H1 (cell line): ENCODE results near the gene NDUFA7. TPM values are rescaled to one million over a fixed set of nuclear protein-coding genes. Genes with fewer than 3 reads are reported as not detected.

Experiments used
- CTCF ChIA-PET: fragments of 300-600 bp; sonication (Branson Sonifier 250); formaldehyde crosslinking; loops from one replicate; lab custom pipeline; 2021; ENCODE audit not compliant: partially characterized antibody; lab: Charles Lee
- POLR2A ChIA-PET: fragments of 300-600 bp; sonication (Branson Sonifier 250); formaldehyde crosslinking; loops from one replicate; lab custom pipeline; 2021; ENCODE audit warnings: inconsistent platforms; ENCODE audit not compliant: partially characterized antibody; lab: Charles Lee
- DNase-seq, 2 experiments: peaks; one replicate each; pipeline versions ENCODE4 v3.0.0 to v3.0.0-alpha.2; 2010 to 2022; ENCODE audit warnings: low spot score in 2 of 2, low read depth in 1 of 2, mixed read lengths in 1 of 2
- FAIRE-seq: peaks from 2 replicates; lab custom pipeline; 2011; peaks lifted over from hg19 to GRCh38; lab: Jason Lieb, UNC
- H2AFZ ChIP-seq: 2 replicates; pipeline ENCODE4 v1.8.1; 2012; ENCODE audit warnings: low read length, inconsistent platforms
- H2AK5ac ChIP-seq: 2 replicates; pipeline ENCODE4 v1.6.1; 2013; ENCODE audit warnings: low read depth, low read length
- H2BK120ac ChIP-seq: replicated peaks from 2 replicates; pipeline ENCODE3; 2013; ENCODE audit warnings: low read depth, low read length, inconsistent platforms
- H2BK12ac ChIP-seq: 2 replicates; pipeline ENCODE4 v1.6.1; 2013; ENCODE audit warnings: low read depth, low read length
- H2BK15ac ChIP-seq: 2 replicates; pipeline ENCODE4 v1.6.1; 2013; ENCODE audit warnings: low read length
- H2BK20ac ChIP-seq: 2 replicates; pipeline ENCODE4 v1.6.1; 2013; ENCODE audit warnings: low read length
- H2BK5ac ChIP-seq: 2 replicates; pipeline ENCODE4 v1.6.1; 2013; ENCODE audit warnings: low read depth, low read length
- H3K14ac ChIP-seq: 2 replicates; pipeline ENCODE4 v1.6.1; 2013; ENCODE audit warnings: inconsistent platforms; ENCODE audit not compliant: insufficient read length
- H3K18ac ChIP-seq: 2 replicates; pipeline ENCODE4 v1.6.1; 2013; ENCODE audit warnings: low read length; ENCODE audit errors: extremely low read depth
- H3K23ac ChIP-seq: 2 replicates; pipeline ENCODE4 v1.6.1; 2013; ENCODE audit warnings: inconsistent platforms; ENCODE audit not compliant: insufficient read length
- H3K23me2 ChIP-seq: 2 replicates; pipeline ENCODE4 v1.6.1; 2013; ENCODE audit warnings: low read depth, low read length
- H3K27ac ChIP-seq: 2 replicates; pipeline ENCODE4 v1.6.1; 2011; ENCODE audit warnings: low read depth, low read length, inconsistent platforms
- H3K27me3 ChIP-seq, 4 experiments: replicated peaks in 1 of 4; 1 replicate in 1 of 4; 2 replicates in 3 of 4; pipeline versions ENCODE4 v1.6.1 to v1.8.1; 2011 to 2013; ENCODE audit warnings: low read length in 3 of 4, mild to moderate bottlenecking in 3 of 4, inconsistent platforms in 2 of 4, mixed read lengths in 2 of 4, moderate library complexity in 1 of 4; ENCODE audit not compliant: control insufficient read depth in 3 of 4, insufficient read depth in 3 of 4; ENCODE audit errors: extremely low read depth in 1 of 4
- H3K36me3 ChIP-seq, 4 experiments: 2 replicates each; pipeline versions ENCODE4 v1.6.1 to v1.8.1; 2011 to 2013; ENCODE audit warnings: mild to moderate bottlenecking in 4 of 4, low read length in 3 of 4, moderate library complexity in 2 of 4, control low read depth in 1 of 4, inconsistent platforms in 1 of 4; ENCODE audit not compliant: insufficient read depth in 4 of 4, control insufficient read depth in 2 of 4
- H3K4ac ChIP-seq: replicated peaks from 2 replicates; pipeline ENCODE3; 2013; ENCODE audit warnings: low read length, low read depth, mixed read lengths, inconsistent platforms; ENCODE audit not compliant: insufficient read length
- H3K4me1 ChIP-seq, 4 experiments: replicated peaks in 1 of 4; 1 replicate in 1 of 4; 2 replicates in 3 of 4; pipeline versions ENCODE4 v1.6.1 to v1.8.1; 2011 to 2013; ENCODE audit warnings: low read length in 3 of 4, inconsistent platforms in 2 of 4, mixed read lengths in 1 of 4; ENCODE audit not compliant: insufficient read depth in 4 of 4, control insufficient read depth in 3 of 4
- H3K4me2 ChIP-seq, 2 experiments: 2 replicates each; pipeline versions ENCODE4 v1.6.1 to v1.8.1; 2011 to 2013; ENCODE audit warnings: low read depth in 2 of 2, low read length in 2 of 2, control low read depth in 1 of 2, inconsistent platforms in 1 of 2, mild to moderate bottlenecking in 1 of 2; ENCODE audit not compliant: insufficient read depth in 1 of 2
- H3K4me3 ChIP-seq, 4 experiments: fragments of 200-600, 300-600 bp in 1 of 4; sonication (generic), shearing (Covaris generic), sonication (Bioruptor Twin) in 1 of 4; 2 replicates each; pipeline versions ENCODE4 v1.5.1 to v1.8.1; 2011 to 2016; ENCODE audit warnings: low read length in 4 of 4, low read depth in 3 of 4, control low read depth in 2 of 4, inconsistent platforms in 2 of 4, mild to moderate bottlenecking in 2 of 4, mixed read lengths in 1 of 4, moderate library complexity in 1 of 4; ENCODE audit not compliant: insufficient read depth in 2 of 4; ENCODE audit errors: extremely low read depth in 1 of 4
- H3K56ac ChIP-seq: replicated peaks from 2 replicates; pipeline ENCODE3; 2013; ENCODE audit warnings: low read depth, mild to moderate bottlenecking, mixed read lengths, low read length, inconsistent platforms; ENCODE audit not compliant: insufficient read length
- H3K79me1 ChIP-seq: 2 replicates; pipeline ENCODE4 v1.6.1; 2013; ENCODE audit warnings: low read depth, low read length, control low read depth
- H3K79me2 ChIP-seq, 2 experiments: 2 replicates each; pipeline versions ENCODE4 v1.6.1 to v1.8.1; 2012 to 2013; ENCODE audit warnings: low read length in 2 of 2, mild to moderate bottlenecking in 2 of 2, inconsistent platforms in 1 of 2; ENCODE audit not compliant: insufficient read depth in 2 of 2, control insufficient read depth in 1 of 2
- H3K9ac ChIP-seq, 4 experiments: replicated peaks in 1 of 4; 1 replicate in 1 of 4; 2 replicates in 3 of 4; pipeline versions ENCODE4 v1.6.1 to v1.8.1; 2011 to 2013; ENCODE audit warnings: low read depth in 3 of 4, low read length in 3 of 4, control low read depth in 2 of 4, mild to moderate bottlenecking in 2 of 4, moderate library complexity in 2 of 4, inconsistent platforms in 1 of 4; ENCODE audit errors: extremely low read depth in 1 of 4
- H3K9me3 ChIP-seq, 2 experiments: 2 replicates each; pipeline versions ENCODE4 v1.6.1 to v1.8.1; 2012 to 2013; ENCODE audit warnings: mild to moderate bottlenecking in 2 of 2, moderate library complexity in 2 of 2, control low read depth in 1 of 2, inconsistent platforms in 1 of 2, low read depth in 1 of 2, low read length in 1 of 2, mixed read lengths in 1 of 2; ENCODE audit not compliant: insufficient read depth in 2 of 2
- H4K20me1 ChIP-seq, 2 experiments: replicated peaks in 1 of 2; 2 replicates each; pipeline versions ENCODE3 to v1.8.1; 2011 to 2013; ENCODE audit warnings: inconsistent platforms in 2 of 2, low read length in 2 of 2, mild to moderate bottlenecking in 1 of 2; ENCODE audit not compliant: insufficient read depth in 2 of 2, control insufficient read depth in 1 of 2
- H4K5ac ChIP-seq: 2 replicates; pipeline ENCODE4 v1.6.1; 2013; ENCODE audit warnings: low read length, low read depth, mixed read lengths, inconsistent platforms; ENCODE audit not compliant: insufficient read length
- H4K8ac ChIP-seq: 2 replicates; pipeline ENCODE4 v1.8.0; 2013; ENCODE audit warnings: mild to moderate bottlenecking, moderate library complexity, low read length, inconsistent platforms; ENCODE audit not compliant: insufficient read depth; ENCODE audit errors: extremely low read depth
- H4K91ac ChIP-seq: replicated peaks from 2 replicates; pipeline ENCODE3; 2013; ENCODE audit warnings: low read length, mixed read lengths, inconsistent platforms; ENCODE audit not compliant: insufficient read length
- CEBPB ChIP-seq: IDR thresholded peaks from 2 replicates; pipeline ENCODE4 v1.6.1; 2012; ENCODE audit warnings: low read depth, low read length
- EGR1 ChIP-seq: IDR thresholded peaks from 2 replicates; pipeline ENCODE4 v1.6.1; 2011; ENCODE audit warnings: low read depth, low read length, borderline replicate concordance
- FOSL1 ChIP-seq: IDR thresholded peaks from 2 replicates; pipeline ENCODE4 v1.6.1; 2011; ENCODE audit warnings: mild to moderate bottlenecking, low read depth, low read length, moderate library complexity; ENCODE audit not compliant: insufficient read depth
- HDAC2 ChIP-seq, 2 experiments: fragments of 300-600 bp in 1 of 2; sonication (generic) in 1 of 2; IDR thresholded peaks; 2 replicates each; pipeline ENCODE4 v1.6.1; 2011 to 2012; ENCODE audit warnings: low read depth in 2 of 2, low read length in 2 of 2, mild to moderate bottlenecking in 2 of 2, moderate library complexity in 2 of 2, borderline replicate concordance in 1 of 2, inconsistent platforms in 1 of 2
- KDM1A ChIP-seq: fragments of 200-600, 300-600 bp; sonication (generic); IDR thresholded peaks from 2 replicates; pipeline ENCODE4 v1.7.1; 2016; ENCODE audit warnings: mild to moderate bottlenecking, low read length, borderline replicate concordance
- KDM5A ChIP-seq: fragments of 200-600 bp; IDR thresholded peaks from 2 replicates; pipeline ENCODE4 v1.7.1; 2012; ENCODE audit warnings: mild to moderate bottlenecking, low read length, inconsistent platforms, mixed read lengths
- POLR2A ChIP-seq, 2 experiments: IDR thresholded peaks; 1 replicate in 1 of 2; 2 replicates in 1 of 2; pipeline ENCODE4 v1.6.1; 2011; ENCODE audit warnings: low read depth in 2 of 2, low read length in 2 of 2, mild to moderate bottlenecking in 2 of 2; ENCODE audit errors: control extremely low read depth in 1 of 2
- SP4 ChIP-seq: IDR thresholded peaks from 2 replicates; pipeline ENCODE4 v1.6.1; 2012; ENCODE audit warnings: low read length, inconsistent platforms
- TAF1 ChIP-seq: IDR thresholded peaks from 2 replicates; pipeline ENCODE4 v1.6.1; 2011; ENCODE audit warnings: mild to moderate bottlenecking, low read depth, low read length
- WGBS, 2 experiments: shearing (Covaris generic) in 1 of 2; methylation state at CpG; one replicate each; pipeline versions ENCODE4 v1.1.6 to v1.1.7; 2013 to 2015; ENCODE audit warnings: low lambda C conversion rate in 2 of 2, mixed read lengths in 2 of 2, inconsistent platforms in 1 of 2, low coverage in 1 of 2, missing lambda C conversion rate in 1 of 2; ENCODE audit not compliant: insufficient replicate concordance in 2 of 2, insufficient coverage in 1 of 2, insufficient read length in 1 of 2; ENCODE audit errors: extremely low coverage in 1 of 2, missing lambda C conversion rate in 1 of 2; 5-methylcytosine and 5-hydroxymethylcytosine counted together
- polyA plus RNA-seq, 7 experiments: library from polyadenylated mRNA; depleted of rRNA in 3 of 7; stranded (reverse) in 5 of 7; unstranded in 2 of 7; fragments of >200 nt in 5 of 7; fragments of 200-250 nt in 2 of 7; gene quantifications; 1 replicate in 5 of 7; 2 replicates in 1 of 7; 4 replicates in 1 of 7; pipeline versions ENCODE4 v1.2.1 to v1.2.3, GENCODE V29; 2011 to 2013; ENCODE audit warnings: missing spikeins in 2 of 7, mixed read lengths in 2 of 7
- total RNA-seq: library from RNA; stranded (reverse); fragmentation: NEBNext Ultra II Directional; extraction: Animal tissue kit (Norgen Biotek cat#: 25700); gene quantifications from 2 replicates; pipeline ENCODE4 v1.2.1, GENCODE V29; 2021

Gene NDUFA7
- total and polyA plus RNA-seq, 2 of the 8 experiments (the other 6 are each of a cell fraction or from before 2014, with no cell fraction given) = 54.4 to 286 TPM

- H3K36me3 ChIP-seq = peaks cover under 1 to 11% (median 2%) of the 10 kb centered on the region in 4 experiments; a peak in 5 of 8 replicates
- H3K14ac ChIP-seq = no peak overlapping the region
- H3K4me1 ChIP-seq = peaks cover 0 to 15% (median 6%) of the 10 kb centered on the region in 4 experiments; a peak in 6 of 7 replicates
- H3K79me1 ChIP-seq = peaks cover 7% of the 10 kb centered on the region
- no peak overlapping the region for H4K5ac ChIP-seq
- peak overlapping the region; percentile 89 to 99; a peak in 3 of 4 replicates for H3K4me2 ChIP-seq
- no peak overlapping the region for H3K23ac ChIP-seq
- H3K27me3 ChIP-seq = no peaks in the 10 kb centered on the region
- H2BK120ac ChIP-seq = no peak overlapping the region
- no peak overlapping the region for H4K91ac ChIP-seq
- H3K4me3 ChIP-seq = peak overlapping the region in 3 of 4 experiments; percentile 63 to 84 (median 81); a peak in 5 of 8 replicates
- H2AFZ ChIP-seq = no peak overlapping the region
- 72% methylated on average over 17 of the region's 17 CpGs; no CpG with 5 or more reads in 1 of the 2 experiments for WGBS, 2 experiments
- H3K9me3 ChIP-seq = no peaks in the 10 kb centered on the region
- no peak overlapping the region for H2BK5ac ChIP-seq
- H3K18ac ChIP-seq = no peak overlapping the region
- CTCF ChIA-PET = interaction anchor here (0.6 to 1.5 kb wide), 3 partner anchors 14 to 16 kb away, joined by 3 to 4 read pairs (median 4); no protein-coding TSS in a partner anchor
- no peak overlapping the region for H3K56ac ChIP-seq
- H3K27ac ChIP-seq = no peak overlapping the region
- FAIRE-seq (no peak), DNase-seq (no peak)
- H2BK20ac ChIP-seq = no peak overlapping the region
- H4K20me1 ChIP-seq = peaks cover 0 to 1% of the 10 kb centered on the region in 2 experiments
- TF ChIP-seq CEBPB (no peak), KDM1A (no peak), SP4 (no peak), TAF1 (no peak), POLR2A (IDR thresholded peaks at IDR 0.05; ENCODE audit: control extremely low read depth in 1 of 2, low read depth in 2 of 2, low read length in 2 of 2) (no peak), KDM5A (no peak), FOSL1 (no peak), EGR1 (no peak), HDAC2 (IDR thresholded peaks at IDR 0.05; ENCODE audit: borderline replicate concordance in 1 of 2, low read depth in 2 of 2, low read length in 2 of 2) (no peak)
- no peak overlapping the region for H4K8ac ChIP-seq
- peaks cover 0 to 7% of the 10 kb centered on the region in 2 experiments; a peak in 2 of 4 replicates for H3K79me2 ChIP-seq
- no peak overlapping the region for H2AK5ac ChIP-seq
- H2BK12ac ChIP-seq = no peak overlapping the region
- peaks cover 8% of the 10 kb centered on the region for H3K23me2 ChIP-seq
- no peak overlapping the region; a peak in 1 of 7 replicates for H3K9ac ChIP-seq
- no peak overlapping the region for H2BK15ac ChIP-seq
- H3K4ac ChIP-seq = no peak overlapping the region
- POLR2A ChIA-PET = interaction anchor here (0.7 to 25.3 kb wide), 2 partner anchors 20 to 303 kb away, joined by 4 to 583 read pairs; partner anchors contain the start of genes ELAVL1, NDUFA7 and RPS28
These were observed 12.3 kb downstream of the NDUFA7 start for GRCh38 chr19:8308891-8309291.
